HK-2 (cell line): ENCODE data around the gene ADAMTS15.

Source experiments
- DNase-seq: peaks from one replicate; pipeline ENCODE4 v3.0.0-alpha.2; 2018; ENCODE audit not compliant: unreplicated experiment

Gene ADAMTS15

DNA sequence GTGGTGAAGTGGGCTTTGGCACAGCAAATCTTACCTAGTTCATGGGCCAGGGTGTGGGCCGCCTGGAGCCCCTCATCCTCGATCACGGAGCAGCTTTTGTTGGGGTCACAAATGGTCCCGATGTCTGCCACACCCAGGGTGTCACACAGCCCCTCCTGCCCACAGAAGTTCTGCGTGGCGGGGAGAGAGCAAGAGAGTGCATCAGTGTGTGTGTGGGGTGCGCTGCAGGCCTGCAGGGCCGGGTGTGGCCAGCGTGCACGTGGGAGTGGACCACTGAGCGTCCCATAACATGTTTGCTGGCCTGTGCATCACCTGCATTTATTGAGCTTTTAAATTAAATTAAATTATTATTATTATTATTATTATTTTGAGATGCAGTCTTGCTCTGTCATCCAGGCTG lies 31.5 kb upstream of the ADAMTS15 start:
- no peak for DNase-seq

DNA sequence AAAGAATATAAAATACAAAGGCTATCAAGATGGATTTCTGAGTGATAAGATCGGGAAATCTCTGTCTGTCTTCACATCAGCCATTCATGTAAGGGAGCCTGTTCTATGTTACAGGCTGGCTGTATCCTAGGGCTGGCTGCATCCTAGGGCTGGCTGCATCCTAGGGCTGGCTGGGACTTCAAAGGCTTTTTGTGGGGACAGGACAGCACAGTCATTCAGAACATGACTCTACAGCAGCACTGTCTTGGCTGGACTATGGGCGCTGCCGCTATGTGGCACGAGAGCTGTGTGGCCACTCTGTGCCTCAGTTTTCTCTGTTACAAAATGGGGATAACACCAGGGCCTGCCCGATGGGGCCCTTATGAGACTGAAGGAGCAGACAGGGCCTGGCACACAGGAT lies 30.2 kb upstream of the ADAMTS15 start:
- DNase-seq, result no peak

DNA sequence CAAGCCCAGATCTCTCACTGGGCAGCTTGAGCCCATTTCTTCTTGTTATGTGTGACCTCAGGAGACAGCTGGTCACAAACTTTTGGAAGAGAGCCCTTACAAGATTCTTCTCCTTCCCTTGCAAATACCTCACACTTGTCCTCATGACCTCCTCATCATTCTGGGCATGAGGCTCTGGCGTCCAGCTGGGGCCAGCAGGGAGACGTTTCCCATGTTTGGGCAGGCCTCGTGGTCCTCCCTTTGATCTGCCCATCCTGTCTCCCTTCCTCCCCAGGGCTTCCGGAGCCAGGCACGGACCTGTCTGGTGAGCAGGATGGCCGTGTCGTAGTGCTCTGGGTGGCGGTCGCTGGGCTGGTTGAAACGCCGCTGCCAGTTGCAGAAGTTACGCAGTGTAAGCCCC lies 29.7 kb upstream of the ADAMTS15 start:
- no peak for DNase-seq

DNA sequence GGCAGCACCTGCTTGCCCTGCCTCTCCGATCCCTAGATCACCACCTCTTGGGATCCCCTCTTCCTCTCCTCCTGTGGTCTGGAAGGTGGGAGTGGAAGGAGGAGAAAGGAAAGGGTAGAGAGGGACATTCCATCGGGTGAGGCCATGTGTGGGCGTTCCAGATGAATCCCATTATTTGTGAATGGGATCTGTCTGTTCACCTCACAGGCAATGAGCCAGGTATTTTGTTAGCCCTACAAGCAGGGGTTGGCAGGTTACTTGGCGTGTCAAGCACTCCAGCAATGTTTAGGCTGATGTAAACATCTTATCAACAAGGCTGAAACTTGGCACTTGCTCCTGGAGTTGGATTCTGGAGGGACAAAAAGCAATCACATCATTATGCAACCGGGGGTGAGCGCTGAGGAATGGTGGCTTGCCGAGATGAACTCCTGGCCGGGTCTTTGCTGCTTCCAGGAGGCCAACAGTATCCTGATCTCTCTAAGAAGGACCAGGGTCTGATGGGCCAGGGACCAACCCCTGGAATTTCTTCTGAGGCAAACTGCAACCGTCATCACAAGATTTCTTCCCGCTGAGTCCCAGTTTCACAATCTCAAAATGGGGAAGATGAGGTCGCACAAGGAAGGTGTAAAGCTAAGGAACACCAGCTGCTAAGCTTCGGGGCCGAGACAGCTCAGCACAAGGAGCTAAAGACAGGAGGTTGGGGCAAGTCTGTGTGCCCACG lies 27.8 kb upstream of the ADAMTS15 start:
- no peak for DNase-seq

DNA sequence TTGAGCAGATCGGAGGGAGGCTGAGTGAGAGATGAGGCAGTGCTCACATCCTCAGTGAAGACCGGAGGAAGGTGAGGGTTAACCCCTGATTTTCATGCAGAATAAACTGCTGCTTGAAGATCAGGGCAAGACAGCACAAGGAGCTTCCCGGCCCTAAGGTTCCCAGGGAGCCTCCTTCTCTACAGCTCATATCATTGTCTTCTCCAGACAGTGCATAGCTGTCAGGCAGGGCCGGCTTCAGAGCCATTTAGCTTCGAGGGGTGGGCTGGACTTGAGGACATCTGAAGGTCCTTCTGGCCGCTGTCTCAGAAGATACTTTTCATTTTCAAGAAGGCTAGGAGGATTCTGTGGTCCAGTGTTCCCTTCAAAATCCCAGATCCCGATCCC lies 27.3 kb upstream of the ADAMTS15 start:
- DNase-seq, result no peak

DNA sequence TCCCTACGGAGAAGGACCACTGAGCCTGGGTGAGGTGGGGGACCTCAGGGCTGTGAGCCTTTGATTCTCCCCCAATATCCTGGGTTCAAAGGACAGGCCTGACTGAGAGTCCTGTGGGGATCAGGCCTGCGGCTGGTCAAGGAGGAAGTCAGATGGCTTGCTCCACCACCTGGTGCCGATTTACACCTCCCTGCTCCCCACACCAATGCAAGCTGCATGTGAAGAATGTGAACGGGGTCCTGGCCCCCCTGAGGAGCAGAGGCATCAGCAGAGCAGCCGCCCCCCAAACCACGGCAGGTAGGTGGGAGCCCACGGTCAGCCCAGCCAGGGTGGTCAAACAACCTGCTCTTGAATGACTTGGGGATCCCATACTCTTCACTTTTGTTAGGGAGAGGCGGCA lies 26.7 kb upstream of the ADAMTS15 start:
- DNase-seq, result no peak

DNA sequence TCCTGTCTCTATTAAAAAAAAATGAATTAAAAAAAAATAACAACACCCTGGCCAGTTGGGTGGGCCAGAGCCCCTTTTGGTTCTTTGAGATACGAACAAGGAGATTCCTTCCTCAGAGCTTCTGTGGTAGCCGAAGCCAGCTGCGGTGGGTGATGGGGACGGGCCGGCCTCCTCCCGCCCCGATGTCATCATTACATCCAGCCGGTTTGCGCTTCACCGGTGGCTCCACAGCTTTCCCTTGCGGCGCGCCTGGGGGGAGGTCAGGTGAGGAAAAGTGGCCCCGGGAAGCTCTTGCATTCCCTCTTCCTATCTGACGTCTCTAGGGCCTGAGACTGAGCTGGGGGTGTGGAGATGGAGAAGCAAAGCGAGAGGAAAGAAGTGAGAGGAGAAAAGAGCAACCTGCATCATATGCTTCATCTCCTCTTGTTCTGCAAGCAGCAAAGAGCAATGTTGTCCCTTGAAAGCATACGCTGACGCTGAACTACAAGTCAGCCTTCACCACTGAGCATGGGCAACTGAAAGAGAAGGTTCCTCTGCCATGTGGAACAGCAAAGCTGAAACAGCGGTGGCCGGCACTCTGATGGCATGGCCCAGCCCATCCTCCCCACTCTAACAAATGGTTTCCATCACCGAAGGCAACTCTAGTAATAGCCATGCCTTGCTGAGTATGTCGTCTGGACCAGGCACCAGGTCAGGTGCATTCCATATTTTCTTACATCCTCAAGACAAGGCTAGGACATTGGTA lies 26.0 kb upstream of the ADAMTS15 start:
- no peak for DNase-seq

DNA sequence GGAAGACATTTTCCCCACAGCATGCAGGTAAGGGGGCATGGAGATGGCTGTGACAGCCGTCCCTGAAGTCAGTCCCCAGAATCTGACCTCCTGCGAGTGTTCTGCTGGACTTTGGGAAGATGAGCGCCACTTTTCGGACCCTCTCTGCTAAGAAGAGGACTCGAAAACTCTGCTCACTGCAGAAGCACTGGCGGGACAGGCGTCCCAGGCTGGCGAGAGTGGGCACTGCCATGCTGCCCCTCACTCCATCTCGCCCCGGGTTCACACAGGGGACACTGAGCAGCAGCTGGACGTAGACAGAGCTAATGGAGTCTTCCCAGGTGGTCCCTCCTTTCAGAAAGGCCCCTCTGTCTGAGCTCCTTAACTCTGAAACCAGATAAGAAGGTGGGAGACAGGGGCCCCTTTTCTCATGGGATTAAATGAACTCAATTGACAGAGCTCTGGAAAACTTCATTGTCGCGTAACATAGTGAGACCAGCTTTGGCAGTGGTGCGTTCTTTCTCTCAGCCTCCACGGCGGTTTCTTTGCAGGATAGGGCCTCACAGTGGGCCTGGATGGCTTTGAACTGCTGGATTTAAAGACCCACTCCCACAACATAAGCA lies 24.8 kb upstream of the ADAMTS15 start:
- DNase-seq, result no peak

DNA sequence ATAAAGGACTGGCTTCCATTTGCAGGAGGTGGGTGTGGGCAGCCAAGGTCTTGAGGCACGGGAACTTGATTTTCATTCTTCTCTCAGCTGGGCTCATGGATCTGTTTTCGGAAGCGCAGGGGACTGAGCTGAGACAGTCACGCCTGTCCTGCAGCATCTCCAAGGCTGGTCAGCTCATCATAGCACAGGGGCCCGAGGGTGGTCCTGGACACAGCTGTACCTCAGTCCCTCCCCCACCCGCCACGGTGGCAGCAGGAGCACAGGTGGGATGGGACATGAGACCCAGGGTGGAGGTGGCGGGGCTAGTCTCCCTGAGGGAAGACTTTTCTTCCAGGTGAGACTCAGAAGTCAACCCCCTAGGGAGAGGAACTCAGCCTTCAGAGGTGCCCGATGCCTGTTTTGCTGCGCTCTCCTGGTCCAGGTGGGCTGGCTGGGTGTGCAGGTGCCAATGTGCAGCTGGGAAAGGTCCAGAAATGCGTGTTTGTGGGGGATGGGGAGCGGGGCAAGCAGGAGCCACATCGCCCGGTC lies 23.8 kb upstream of the ADAMTS15 start:
- DNase-seq, result no peak

DNA sequence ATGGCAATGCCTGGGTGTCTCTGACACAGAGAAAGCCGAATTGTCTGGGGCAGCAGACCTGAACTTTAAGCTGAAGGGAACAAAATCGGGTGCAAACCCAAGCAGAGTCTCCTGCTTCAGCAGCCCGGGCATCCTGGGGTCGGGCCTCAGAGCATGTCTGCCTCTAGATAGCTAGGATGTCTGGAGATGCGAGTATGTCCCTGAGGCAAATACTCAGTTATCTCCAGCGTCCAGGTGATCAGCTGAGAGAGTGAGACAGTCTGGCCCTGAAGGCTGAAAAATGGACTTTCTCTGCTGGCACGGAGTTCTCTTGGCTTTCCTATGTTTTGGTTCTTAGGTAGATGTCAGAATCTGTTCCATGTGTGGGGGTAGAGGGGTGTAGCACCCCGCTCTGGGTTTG lies 23.3 kb upstream of the ADAMTS15 start:
- DNase-seq, result no peak

DNA sequence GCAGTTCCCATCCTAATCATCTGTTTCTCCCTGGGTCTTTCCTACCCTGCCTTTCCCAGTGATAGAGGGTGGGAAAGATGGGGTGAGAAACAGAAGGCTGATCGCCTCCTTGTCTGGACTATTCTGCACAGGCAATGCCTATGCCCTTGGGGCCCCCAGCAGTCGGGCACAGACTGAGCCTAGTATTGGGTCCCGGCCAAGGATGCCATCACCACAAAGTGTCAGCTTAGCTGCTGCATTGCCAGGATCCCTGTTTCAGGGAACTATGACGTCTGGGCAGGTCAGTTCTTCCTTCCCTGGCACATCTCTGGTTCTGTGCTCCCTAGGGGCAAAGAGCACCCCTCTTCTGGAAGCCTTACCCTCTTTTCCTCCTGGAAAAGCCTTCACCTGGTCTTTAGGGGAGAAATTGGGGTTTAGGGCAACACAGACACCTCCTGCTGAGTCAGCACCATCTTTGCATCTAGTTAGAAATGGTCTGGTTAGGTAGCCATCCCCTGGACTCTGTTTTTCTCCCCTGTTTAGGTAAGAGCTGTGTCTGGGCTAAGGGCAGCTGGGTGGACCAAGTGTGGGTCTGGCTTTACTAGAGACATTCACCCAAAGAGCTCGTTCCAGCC lies 22.1 kb upstream of the ADAMTS15 start:
- DNase-seq, result no peak

DNA sequence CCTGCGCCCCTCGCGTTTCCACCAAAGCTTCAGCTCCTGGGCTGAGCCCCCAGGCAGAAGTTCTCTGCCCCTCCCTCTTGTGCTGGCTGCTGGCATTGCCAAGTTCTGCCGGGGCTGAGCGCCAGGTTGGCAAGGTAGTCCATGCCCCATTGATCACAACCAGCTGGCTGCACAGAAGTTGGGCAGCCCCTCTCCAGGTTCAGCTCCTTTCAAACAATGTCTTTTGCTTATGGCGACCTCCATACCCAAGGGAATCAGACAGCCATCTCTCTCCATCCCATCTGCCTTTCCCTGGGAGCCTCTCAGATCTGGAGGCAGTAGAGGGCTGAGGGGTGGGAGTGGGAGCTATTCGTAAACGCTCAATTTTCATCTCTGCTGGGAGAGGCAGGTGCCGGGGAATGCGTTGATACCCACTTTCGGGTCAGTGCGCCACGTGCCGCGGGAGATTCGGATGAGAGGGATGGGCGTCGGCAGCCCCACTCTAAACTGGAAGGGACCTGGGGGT lies 21.6 kb upstream of the ADAMTS15 start:
- no peak for DNase-seq

DNA sequence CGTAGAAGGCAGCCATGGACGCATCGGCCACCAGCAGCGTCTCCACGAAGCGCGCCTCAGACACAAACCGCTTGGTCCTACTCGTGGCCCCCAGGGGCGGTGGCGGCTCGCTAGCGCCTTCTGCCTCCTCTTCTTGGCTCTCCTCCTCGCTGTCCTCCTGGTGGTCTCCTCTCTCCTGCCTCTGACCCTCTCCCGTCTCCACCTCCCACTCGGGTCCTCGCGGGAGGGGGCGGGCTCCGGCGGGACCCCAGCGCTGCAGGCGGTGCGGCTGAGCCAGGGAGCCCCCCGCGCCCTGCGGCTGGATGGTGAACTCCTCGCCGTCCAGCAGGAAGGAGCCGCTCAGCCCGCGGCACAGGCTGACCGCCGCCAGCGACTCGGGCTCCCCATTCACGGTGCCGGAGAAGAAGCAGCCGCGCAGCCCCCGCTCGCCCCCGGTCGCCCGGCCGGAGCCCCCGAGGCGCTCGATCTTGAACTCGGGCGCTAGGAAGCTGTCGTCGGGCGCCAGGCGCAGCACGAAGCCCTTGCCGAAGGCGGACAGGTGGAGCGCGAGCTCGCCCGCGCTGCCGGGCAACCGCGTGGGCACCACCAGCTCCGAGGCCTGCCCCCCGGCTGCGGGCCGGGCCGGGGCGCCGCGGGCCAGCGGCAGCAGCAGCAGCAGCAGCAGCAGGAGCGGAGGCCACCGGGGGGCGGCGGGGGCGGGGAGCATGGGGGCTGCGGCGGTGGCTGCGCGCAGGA lies 20.7 kb upstream of the ADAMTS15 start:
- DNase-seq, result no peak

DNA sequence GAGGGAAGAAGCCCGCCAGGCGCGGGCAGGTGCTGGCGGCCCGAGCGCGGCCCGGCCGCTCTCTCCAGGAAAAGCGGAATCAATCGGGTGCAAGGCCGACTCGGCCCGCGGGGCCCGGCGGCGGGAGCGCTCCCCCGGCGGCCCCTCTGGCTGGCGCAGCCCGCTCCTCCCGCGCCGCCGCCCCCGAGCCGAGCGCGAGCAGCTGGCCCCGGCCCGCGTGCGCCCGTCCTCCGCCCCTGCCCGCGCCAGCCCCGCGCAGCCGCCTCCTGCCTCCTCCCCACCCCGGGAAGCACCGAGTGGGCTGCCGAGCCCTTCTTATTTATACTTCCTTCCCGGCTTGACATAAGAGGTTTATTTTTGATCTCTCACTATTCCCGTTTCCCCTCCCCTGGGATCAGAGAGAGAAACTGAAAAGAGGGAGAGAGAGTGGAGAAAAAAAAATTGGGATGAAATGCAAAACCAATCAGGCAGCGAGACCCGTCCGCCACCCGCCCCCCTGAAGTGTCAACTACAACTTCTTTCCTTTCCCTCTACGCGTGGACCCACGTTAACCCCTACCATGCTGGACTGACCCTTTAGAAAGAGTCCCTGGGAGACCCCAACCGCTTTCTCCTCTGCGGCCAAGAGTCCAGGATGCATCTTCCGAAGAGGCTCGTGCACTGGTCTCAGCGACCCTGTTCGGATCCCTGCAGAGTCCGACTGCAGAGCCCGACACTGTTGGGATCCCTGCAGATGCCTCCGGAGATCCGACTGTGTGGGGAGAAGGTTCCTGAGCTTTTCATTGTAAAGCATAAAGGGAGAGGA lies 19.9 kb upstream of the ADAMTS15 start, which contains the start of gene ADAMTS8:
ADAMTS8 (minus strand) TSS at position 294 of the 804 bp plus-strand sequence. CDS start 323 bp downstream, outside the sequence.
- no peak for DNase-seq

DNA sequence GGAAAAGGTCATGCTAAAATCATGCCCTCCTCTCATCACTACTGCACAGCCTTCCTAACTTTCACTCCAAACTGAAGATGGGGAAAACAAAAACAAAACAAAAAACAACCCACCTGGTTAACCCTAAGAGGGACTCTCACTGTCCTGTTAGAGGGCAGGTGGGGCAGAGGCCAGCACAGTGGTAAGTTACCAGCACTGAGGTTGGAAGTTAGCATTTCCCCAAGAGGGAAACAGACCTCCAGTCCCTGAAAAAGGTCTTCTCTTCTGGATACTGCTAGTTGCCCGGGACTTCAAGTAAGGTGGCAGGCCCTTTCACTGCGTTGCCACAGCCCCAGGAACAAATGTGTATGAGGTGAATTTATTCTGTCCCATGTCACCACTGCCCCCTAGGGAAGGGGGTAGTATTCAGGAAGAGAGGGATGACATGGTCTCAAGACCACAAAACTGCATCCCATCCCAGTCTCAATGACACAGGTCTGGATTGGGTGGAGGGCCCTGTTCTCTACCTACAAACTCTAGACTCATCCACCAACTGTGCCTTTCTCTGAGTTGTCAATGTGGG lies 19.2 kb upstream of the ADAMTS15 start:
- DNase-seq, result no peak

DNA sequence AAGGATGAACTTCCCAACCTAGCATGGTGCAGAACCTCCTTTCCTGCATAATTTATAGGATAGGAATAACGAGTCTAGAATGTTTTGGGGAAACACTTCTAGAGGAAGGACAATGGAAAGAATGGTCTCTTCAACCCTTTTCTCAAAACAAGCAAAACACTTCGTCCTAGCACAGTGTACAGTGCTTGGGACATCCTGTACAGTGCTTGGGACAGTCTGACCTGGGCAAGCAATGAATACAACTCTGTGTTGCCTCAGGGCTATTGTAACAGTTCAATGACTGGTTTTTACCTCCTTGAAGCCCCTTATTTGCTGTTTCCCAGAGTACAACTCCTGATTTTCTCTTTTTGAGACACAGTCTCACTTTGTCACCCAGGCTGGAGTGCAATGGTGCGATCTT lies 18.5 kb upstream of the ADAMTS15 start:
- no peak for DNase-seq

DNA sequence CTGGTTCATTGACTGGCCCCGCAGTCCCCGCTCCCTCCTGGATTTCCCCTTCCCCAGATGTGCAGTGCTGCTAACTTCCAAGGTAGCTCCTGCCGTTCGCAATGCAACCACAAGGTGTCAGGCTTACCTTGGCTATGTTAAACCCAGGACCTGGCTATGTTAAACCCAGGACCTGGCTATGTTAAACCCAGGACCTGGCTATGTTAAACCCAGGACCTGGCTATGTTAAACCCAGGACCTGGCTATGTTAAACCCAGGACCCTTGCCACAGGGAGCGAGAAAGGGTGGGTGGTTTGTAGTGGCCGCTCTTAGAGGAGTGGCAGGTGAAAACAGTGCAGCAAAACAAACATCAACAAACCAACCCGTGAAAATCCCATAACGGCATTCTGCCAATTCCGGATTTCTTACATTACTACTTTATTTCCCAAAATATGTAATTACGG lies 17.1 kb upstream of the ADAMTS15 start:
- DNase-seq, result peak; percentile 47

DNA sequence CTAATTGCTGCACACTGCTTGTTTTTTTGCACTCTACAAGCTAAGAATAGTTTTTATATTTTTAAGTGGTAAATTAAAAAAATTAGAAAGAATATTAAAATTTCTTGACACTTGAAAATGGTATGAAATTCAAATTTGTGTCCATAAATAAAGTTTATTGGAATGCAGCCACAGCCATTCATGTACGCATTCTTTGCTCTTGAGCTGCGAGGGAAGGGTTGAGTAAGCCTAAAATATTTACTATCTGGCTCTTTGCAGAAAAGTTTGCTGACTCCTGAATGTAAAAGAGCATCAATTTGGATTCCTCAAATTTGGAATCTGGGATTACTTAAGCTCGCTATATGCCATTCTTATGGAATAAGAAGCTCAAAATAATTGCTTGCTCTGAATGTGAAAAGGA lies 16.6 kb upstream of the ADAMTS15 start:
- DNase-seq, result no peak

DNA sequence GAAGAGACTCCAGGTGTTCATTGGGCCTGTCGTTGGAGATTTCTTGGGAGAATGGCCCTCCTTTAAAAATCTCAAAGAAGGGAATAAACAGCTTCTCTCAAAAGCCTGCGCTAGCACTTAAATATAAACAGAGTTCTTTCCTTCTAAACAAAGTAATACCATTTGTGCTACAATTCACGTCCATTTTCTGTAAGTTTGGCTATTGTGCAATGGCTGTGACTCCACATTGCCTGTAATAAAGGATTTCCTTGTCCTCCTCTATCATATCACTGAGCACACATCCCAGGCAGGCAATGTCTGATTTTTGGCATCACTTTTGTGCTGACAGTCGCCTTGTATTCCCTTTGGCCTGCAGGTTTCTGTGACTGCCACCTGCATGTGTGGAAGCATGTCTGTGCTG lies 15.1 kb upstream of the ADAMTS15 start:
- DNase-seq, result no peak
